ENCODE data around the gene MIA2.

MIA2 gene

DNA sequence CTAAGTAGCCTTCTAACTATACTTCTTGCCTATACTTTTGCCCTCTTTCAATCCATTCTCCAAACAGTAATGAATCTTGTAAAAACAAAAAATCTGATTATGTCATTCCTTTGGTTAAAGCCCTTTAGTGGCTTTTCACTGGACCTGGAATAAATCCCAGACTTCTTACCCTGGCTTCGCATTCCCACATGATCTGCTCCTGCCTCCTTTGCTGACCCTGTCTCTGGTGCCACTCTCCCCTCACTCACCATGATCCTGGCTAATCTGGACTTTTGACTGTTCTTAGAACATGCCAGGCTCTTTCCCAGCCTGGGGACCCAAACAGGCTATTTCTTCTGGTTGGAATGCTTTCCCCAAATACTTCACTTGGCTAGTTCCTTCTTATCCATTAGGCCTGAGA, 7.9 kb downstream of the MIA2 start:
- no peaks in the 10 kb centered on the region for H3K79me2 ChIP-seq (ENCODE audit: control insufficient read depth, low read length)
- TF ChIP-seq EZH2phosphoT487 (IDR thresholded peaks at IDR 0.05; ENCODE audit: borderline replicate concordance, low read length) = no peak
- TF ChIP-seq, protein P1, sequence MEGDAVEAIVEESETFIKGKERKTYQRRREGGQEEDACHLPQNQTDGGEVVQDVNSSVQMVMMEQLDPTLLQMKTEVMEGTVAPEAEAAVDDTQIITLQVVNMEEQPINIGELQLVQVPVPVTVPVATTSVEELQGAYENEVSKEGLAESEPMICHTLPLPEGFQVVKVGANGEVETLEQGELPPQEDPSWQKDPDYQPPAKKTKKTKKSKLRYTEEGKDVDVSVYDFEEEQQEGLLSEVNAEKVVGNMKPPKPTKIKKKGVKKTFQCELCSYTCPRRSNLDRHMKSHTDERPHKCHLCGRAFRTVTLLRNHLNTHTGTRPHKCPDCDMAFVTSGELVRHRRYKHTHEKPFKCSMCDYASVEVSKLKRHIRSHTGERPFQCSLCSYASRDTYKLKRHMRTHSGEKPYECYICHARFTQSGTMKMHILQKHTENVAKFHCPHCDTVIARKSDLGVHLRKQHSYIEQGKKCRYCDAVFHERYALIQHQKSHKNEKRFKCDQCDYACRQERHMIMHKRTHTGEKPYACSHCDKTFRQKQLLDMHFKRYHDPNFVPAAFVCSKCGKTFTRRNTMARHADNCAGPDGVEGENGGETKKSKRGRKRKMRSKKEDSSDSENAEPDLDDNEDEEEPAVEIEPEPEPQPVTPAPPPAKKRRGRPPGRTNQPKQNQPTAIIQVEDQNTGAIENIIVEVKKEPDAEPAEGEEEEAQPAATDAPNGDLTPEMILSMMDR (IDR thresholded peaks at IDR 0.05; ENCODE audit: low read depth, low read length, poor library complexity, severe bottlenecking) = no peak

DNA sequence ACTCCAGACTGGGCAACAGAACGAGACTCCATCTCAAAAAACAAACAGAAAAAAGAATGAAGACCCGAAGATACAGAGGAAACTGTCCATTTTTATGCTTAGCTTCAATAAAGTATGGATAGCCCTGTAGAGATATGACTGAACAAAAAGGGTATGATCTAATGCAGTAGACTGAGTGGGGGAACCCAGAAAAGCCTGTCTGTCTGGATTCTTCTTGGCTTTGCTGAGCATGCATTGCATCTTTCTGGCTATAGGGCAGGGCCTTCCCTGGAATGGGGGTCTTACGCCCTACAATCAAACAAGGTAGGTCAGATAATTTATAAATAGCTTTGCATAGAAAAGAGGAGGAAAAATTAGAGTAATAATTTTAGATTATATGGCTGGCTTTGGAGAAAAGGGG, 10.1 kb downstream of the MIA2 start:
- H3K9me3 ChIP-seq (ENCODE audit: control insufficient read depth, insufficient read depth, low read length) = no peaks in the 10 kb centered on the region
- H3K9me2 ChIP-seq (replicated peaks; ENCODE audit: control insufficient read depth, low read length) = no peaks in the 10 kb centered on the region
- H3K36me3 ChIP-seq (ENCODE audit: control insufficient read depth, low read length) = no peaks in the 10 kb centered on the region
- H3F3A ChIP-seq (ENCODE audit: control insufficient read depth, insufficient read depth) = no peaks in the 10 kb centered on the region
- H3K4me3 ChIP-seq (ENCODE audit: low read length) = no peak overlapping the region
- no peaks in the 10 kb centered on the region for H3K4me1 ChIP-seq (ENCODE audit: control insufficient read depth, low read length)
- H3K27me3 ChIP-seq (ENCODE audit: control insufficient read depth, low read length) = peaks cover 4% of the 10 kb centered on the region; the same call in 1 of the 2 replicates
- H4K20me1 ChIP-seq (ENCODE audit: control insufficient read depth, insufficient read depth, low read depth, low read length) = no peaks in the 10 kb centered on the region
- no peak overlapping the region for H3K4me2 ChIP-seq (ENCODE audit: low read length)
- no peaks in the 10 kb centered on the region for H3K79me2 ChIP-seq (ENCODE audit: control insufficient read depth, low read length)
- no peak for TF ChIP-seq EZH2phosphoT487 (IDR thresholded peaks at IDR 0.05; ENCODE audit: borderline replicate concordance, low read length)
- TF ChIP-seq, protein P1 (IDR thresholded peaks at IDR 0.05; ENCODE audit: low read depth, low read length, poor library complexity, severe bottlenecking) = no peak
- no peak overlapping the region for H3K27ac ChIP-seq (ENCODE audit: low read depth, low read length)

More for the DNA sequence above, 7.9 kb downstream of the MIA2 start:
- H3K9me2 ChIP-seq (replicated peaks; ENCODE audit: control insufficient read depth, low read length) = no peaks in the 10 kb centered on the region
- no peaks in the 10 kb centered on the region for H3K9me3 ChIP-seq (ENCODE audit: control insufficient read depth, insufficient read depth, low read length)
- no peaks in the 10 kb centered on the region for H3F3A ChIP-seq (ENCODE audit: control insufficient read depth, insufficient read depth)
- no peaks in the 10 kb centered on the region for H3K4me1 ChIP-seq (ENCODE audit: control insufficient read depth, low read length)
- H3K4me3 ChIP-seq (ENCODE audit: low read length) = no peak overlapping the region
- no peak overlapping the region for H3K27ac ChIP-seq (ENCODE audit: low read depth, low read length)
- no peaks in the 10 kb centered on the region for H4K20me1 ChIP-seq (ENCODE audit: control insufficient read depth, insufficient read depth, low read depth, low read length)
- no peak overlapping the region for H3K4me2 ChIP-seq (ENCODE audit: low read length)
- no peaks in the 10 kb centered on the region for H3K27me3 ChIP-seq (ENCODE audit: control insufficient read depth, low read length)
- no peaks in the 10 kb centered on the region for H3K36me3 ChIP-seq (ENCODE audit: control insufficient read depth, low read length)

DNA sequence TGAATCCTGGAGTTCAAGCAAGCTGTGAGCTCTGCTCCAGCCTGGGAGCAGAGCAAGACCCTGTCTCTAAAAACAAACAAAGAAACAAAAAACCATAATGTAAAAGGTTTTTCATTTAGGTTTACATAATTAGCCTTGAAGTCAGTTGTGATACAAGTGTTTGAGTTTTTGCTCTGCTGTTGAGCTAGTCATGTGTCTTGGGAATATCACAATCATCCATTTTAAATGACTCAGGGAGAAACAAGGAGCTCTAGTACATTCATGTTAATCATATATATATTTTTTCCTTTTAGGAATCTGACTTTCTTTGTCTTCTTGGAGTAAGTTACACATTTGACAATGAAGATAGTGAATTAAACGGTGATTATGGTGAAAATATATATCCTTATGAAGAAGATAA, 12.9 kb downstream of the MIA2 start:
- H3K27me3 ChIP-seq (ENCODE audit: control insufficient read depth, low read length) = peaks cover 4% of the 10 kb centered on the region; the same call in 1 of the 2 replicates
- no peak overlapping the region for H3K4me3 ChIP-seq (ENCODE audit: low read length)
- no peaks in the 10 kb centered on the region for H3K36me3 ChIP-seq (ENCODE audit: control insufficient read depth, low read length)
- H4K20me1 ChIP-seq (ENCODE audit: control insufficient read depth, insufficient read depth, low read depth, low read length) = no peaks in the 10 kb centered on the region
- H3K9me3 ChIP-seq (ENCODE audit: control insufficient read depth, insufficient read depth, low read length) = no peaks in the 10 kb centered on the region
- H3K4me1 ChIP-seq (ENCODE audit: control insufficient read depth, low read length) = no peaks in the 10 kb centered on the region
- no peaks in the 10 kb centered on the region for H3F3A ChIP-seq (ENCODE audit: control insufficient read depth, insufficient read depth)
- no peaks in the 10 kb centered on the region for H3K9me2 ChIP-seq (replicated peaks; ENCODE audit: control insufficient read depth, low read length)
- no peak for TF ChIP-seq EZH2phosphoT487 (IDR thresholded peaks at IDR 0.05; ENCODE audit: borderline replicate concordance, low read length)
- TF ChIP-seq, protein P1 (IDR thresholded peaks at IDR 0.05; ENCODE audit: low read depth, low read length, poor library complexity, severe bottlenecking) = no peak
- no peak overlapping the region for H3K27ac ChIP-seq (ENCODE audit: low read depth, low read length)
- no peak overlapping the region for H3K4me2 ChIP-seq (ENCODE audit: low read length)
- no peaks in the 10 kb centered on the region for H3K79me2 ChIP-seq (ENCODE audit: control insufficient read depth, low read length)
